Stimulated activated CD8-positive, alpha-beta memory T cell treated with anti-CD3 and anti-CD28 coated beads, Interleukin-7, amount 100 ng/mL, for 48 hours (primary cell): Measurements from ENCODE around the gene TAS2R30.
"Not testable (repeated sequence)": the region's sequence is repeated elsewhere in the genome, so short reads cannot be mapped to it uniquely, and the experiment has no call there.

ENCODE experiments used
- DNase-seq, 2 donors: peaks; one replicate each; pipeline ENCODE4 v3.0.0-alpha.2; 2020; ENCODE audit warnings: low read depth in 1 of 2; ENCODE audit errors: extremely low read depth in 1 of 2

Gene TAS2R30

GRCh38 chr12:11130382-11130781 is 4.1 kb downstream of the TAS2R30 start:
- no peak for DNase-seq

- not testable (repeated sequence) for DNase-seq
These were observed 20.3 kb downstream of the TAS2R30 start for GRCh38 chr12:11114130-11114529.

- DNase-seq, result not testable (repeated sequence)
These were observed 23.2 kb downstream of the TAS2R30 start for GRCh38 chr12:11111213-11111612.

GRCh38 chr12:11108862-11109261 is 25.6 kb downstream of the TAS2R30 start:
- DNase-seq, result no peak

- no peak for DNase-seq
These were observed 26.7 kb downstream of the TAS2R30 start for GRCh38 chr12:11107719-11108118.

- DNase-seq, result no peak
These were observed 28.2 kb downstream of the TAS2R30 start for GRCh38 chr12:11106288-11106687.

GRCh38 chr12:11105546-11105945 is 28.9 kb downstream of the TAS2R30 start:
- DNase-seq, result no peak

GRCh38 chr12:11094910-11095309 is 39.5 kb downstream of the TAS2R30 start:
- DNase-seq, result not testable (repeated sequence)

- no peak for DNase-seq
These were observed 42.3 kb downstream of the TAS2R30 start, which contains the start of gene TAS2R43 for GRCh38 chr12:11092128-11092527. Gene TAS2R43 (minus strand): TSS chr12:11092313. CDS start chr12:11092229, 84 bp downstream.

- DNase-seq, result no peak
These were observed 45.2 kb downstream of the TAS2R30 start for GRCh38 chr12:11089246-11089645.

- peak in 1 of 2 donors; percentile 11 for DNase-seq
These were observed 49.0 kb downstream of the TAS2R30 start for GRCh38 chr12:11085419-11085818.
